Panc1 (cell line): Measurements from ENCODE around the gene CAPS. TPM values are rescaled to one million over a fixed set of nuclear protein-coding genes. Genes with fewer than 3 reads are reported as not detected.

ENCODE experiments used
- ATAC-seq: fragments of 200-7000 bp; cut with Tn5 transposase; 2 replicates; pipeline ENCODE4 v1.9.1; 2020; ENCODE audit warnings: mild to moderate bottlenecking, moderate library complexity
- BruUV-seq: library from RNA; stranded (reverse); fragments of 400-500 nt; replicated peaks from 2 replicates; lab custom pipeline; 2021; lab: Mats Ljungman, UMichigan
- CTCF ChIA-PET: fragments of 300-600 bp; sonication (Branson Sonifier 250); formaldehyde crosslinking; loops from one replicate; lab custom pipeline; 2022; ENCODE audit warnings: antibody characterized with exemption; lab: Charles Lee
- POLR2A ChIA-PET: fragments of 300-600 bp; sonication (Branson Sonifier 250); formaldehyde crosslinking; loops from one replicate; lab custom pipeline; 2022; ENCODE audit warnings: antibody characterized with exemption; lab: Charles Lee
- DNase-seq: peaks from one replicate; pipeline ENCODE4 v3.0.0-alpha.2; 2010; ENCODE audit warnings: low read depth, low spot score
- H3K27ac ChIP-seq: 2 replicates; pipeline ENCODE4 v1.5.1; 2011; ENCODE audit warnings: mild to moderate bottlenecking, low read length, inconsistent platforms
- H3K27me3 ChIP-seq: fragments of 200-500 bp; sonication (Bioruptor generic); 2 replicates; pipeline ENCODE4 v1.6.0; 2014; ENCODE audit warnings: low read length, inconsistent platforms; ENCODE audit not compliant: control insufficient read depth, insufficient read depth
- H3K36me3 ChIP-seq: fragments of 200-500 bp; sonication (Bioruptor generic); 2 replicates; pipeline ENCODE4 v1.5.1; 2014; ENCODE audit warnings: inconsistent platforms, mild to moderate bottlenecking, low read length, moderate library complexity; ENCODE audit not compliant: control insufficient read depth, insufficient read depth
- H3K4me1 ChIP-seq: 2 replicates; pipeline ENCODE4 v1.5.1; 2011; ENCODE audit warnings: inconsistent platforms, mild to moderate bottlenecking, low read length, moderate library complexity; ENCODE audit not compliant: control insufficient read depth, insufficient read depth
- H3K4me3 ChIP-seq, 2 experiments: 2 replicates each; pipeline ENCODE4 v1.5.1; 2011 to 2012; ENCODE audit warnings: low read depth in 2 of 2, low read length in 2 of 2, mild to moderate bottlenecking in 2 of 2, inconsistent platforms in 1 of 2, moderate library complexity in 1 of 2
- H3K9me3 ChIP-seq: fragments of 200-500 bp; sonication (Bioruptor generic); 2 replicates; pipeline ENCODE4 v1.5.1; 2014; ENCODE audit warnings: low read depth, mild to moderate bottlenecking, inconsistent platforms, low read length, moderate library complexity; ENCODE audit not compliant: control insufficient read depth, insufficient read depth
- POLR2AphosphoS5 ChIP-seq: IDR thresholded peaks from 2 replicates; pipeline ENCODE4 v1.6.1; 2012; ENCODE audit warnings: mild to moderate bottlenecking, low read depth, low read length, moderate library complexity
- SIN3A ChIP-seq: IDR thresholded peaks from 2 replicates; pipeline ENCODE4 v1.6.1; 2012; ENCODE audit warnings: low read depth, mild to moderate bottlenecking, low read length, moderate library complexity, borderline replicate concordance; ENCODE audit not compliant: insufficient read depth
- TCF7L2 ChIP-seq: IDR thresholded peaks from 2 replicates; pipeline ENCODE4 v1.6.1; 2011; ENCODE audit warnings: mild to moderate bottlenecking, low read depth, low read length, inconsistent platforms
- in situ Hi-C: cut with HindIII; loops from 2 replicates; pipeline ENCODE4 v1.10.0; 2016; ENCODE audit warnings: low sequenced_read_pairs, low pct_unique_long_range_greater_than_20kb
- intact Hi-C: fragments of 100-400 bp; cut with micrococcal nuclease; formaldehyde crosslinking; loops from one replicate; pipeline ENCODE4 v1.10.0; 2022; ENCODE audit not compliant: unreplicated experiment
- total RNA-seq: library from RNA; stranded (reverse); gene quantifications from one replicate; pipeline ENCODE4 v1.2.1, GENCODE V29; 2021; ENCODE audit not compliant: unreplicated experiment
- TF ChIP-seq, protein P1 (sequence below), 2 experiments: IDR thresholded peaks; 2 replicates each; pipeline ENCODE4 v1.6.1; 2011 to 2012; ENCODE audit warnings: low read depth in 2 of 2, control low read depth in 1 of 2, low read length in 1 of 2, mild to moderate bottlenecking in 1 of 2, moderate library complexity in 1 of 2; ENCODE audit not compliant: insufficient read depth in 1 of 2
- TF ChIP-seq, protein P2 (sequence below): fragments of 450-650 bp; IDR thresholded peaks from 2 replicates; pipeline ENCODE4 v1.5.1; 2017; ENCODE audit warnings: mild to moderate bottlenecking

Gene CAPS
- total RNA-seq, 1 experiment from 2014 or later = 9.2 TPM

DNA sequence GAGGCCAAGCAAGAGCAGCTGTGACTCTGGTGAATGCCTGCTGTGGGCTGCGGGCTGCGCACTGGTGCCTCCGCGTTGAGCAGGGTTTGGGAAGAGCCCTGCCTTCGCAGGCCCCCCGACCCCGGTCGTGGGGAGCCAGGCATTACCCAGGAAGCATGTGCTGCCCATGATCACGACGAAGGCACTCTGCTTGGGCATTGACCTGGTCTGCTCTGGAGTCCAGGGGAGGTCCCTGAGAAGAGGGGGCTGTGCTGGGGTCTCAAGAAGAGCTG lies 44.7 kb downstream of the CAPS start:
- POLR2A ChIA-PET = no interaction called here
- DNase-seq (no peak), ATAC-seq (no peak)
- no TSS peak for BruUV-seq
- Histone ChIP-seq H3K4me1 (peaks cover 27% of the 10 kb centered on the region), H3K4me3 (no peak overlapping the region), H3K36me3 (no peaks in the 10 kb centered on the region), H3K27ac (no peak overlapping the region), H3K9me3 (no peaks in the 10 kb centered on the region), H3K27me3 (no peaks in the 10 kb centered on the region)
- intact Hi-C loops (no loop called here), in situ Hi-C loops (no loop called here)
- CTCF ChIA-PET = no interaction called here
- TF ChIP-seq, protein P1, sequence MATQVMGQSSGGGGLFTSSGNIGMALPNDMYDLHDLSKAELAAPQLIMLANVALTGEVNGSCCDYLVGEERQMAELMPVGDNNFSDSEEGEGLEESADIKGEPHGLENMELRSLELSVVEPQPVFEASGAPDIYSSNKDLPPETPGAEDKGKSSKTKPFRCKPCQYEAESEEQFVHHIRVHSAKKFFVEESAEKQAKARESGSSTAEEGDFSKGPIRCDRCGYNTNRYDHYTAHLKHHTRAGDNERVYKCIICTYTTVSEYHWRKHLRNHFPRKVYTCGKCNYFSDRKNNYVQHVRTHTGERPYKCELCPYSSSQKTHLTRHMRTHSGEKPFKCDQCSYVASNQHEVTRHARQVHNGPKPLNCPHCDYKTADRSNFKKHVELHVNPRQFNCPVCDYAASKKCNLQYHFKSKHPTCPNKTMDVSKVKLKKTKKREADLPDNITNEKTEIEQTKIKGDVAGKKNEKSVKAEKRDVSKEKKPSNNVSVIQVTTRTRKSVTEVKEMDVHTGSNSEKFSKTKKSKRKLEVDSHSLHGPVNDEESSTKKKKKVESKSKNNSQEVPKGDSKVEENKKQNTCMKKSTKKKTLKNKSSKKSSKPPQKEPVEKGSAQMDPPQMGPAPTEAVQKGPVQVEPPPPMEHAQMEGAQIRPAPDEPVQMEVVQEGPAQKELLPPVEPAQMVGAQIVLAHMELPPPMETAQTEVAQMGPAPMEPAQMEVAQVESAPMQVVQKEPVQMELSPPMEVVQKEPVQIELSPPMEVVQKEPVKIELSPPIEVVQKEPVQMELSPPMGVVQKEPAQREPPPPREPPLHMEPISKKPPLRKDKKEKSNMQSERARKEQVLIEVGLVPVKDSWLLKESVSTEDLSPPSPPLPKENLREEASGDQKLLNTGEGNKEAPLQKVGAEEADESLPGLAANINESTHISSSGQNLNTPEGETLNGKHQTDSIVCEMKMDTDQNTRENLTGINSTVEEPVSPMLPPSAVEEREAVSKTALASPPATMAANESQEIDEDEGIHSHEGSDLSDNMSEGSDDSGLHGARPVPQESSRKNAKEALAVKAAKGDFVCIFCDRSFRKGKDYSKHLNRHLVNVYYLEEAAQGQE (IDR thresholded peaks at IDR 0.05; ENCODE audit: insufficient read depth in 1 of 2, low read depth in 2 of 2, low read length in 1 of 2) = no peak
- TF ChIP-seq, protein P2, sequence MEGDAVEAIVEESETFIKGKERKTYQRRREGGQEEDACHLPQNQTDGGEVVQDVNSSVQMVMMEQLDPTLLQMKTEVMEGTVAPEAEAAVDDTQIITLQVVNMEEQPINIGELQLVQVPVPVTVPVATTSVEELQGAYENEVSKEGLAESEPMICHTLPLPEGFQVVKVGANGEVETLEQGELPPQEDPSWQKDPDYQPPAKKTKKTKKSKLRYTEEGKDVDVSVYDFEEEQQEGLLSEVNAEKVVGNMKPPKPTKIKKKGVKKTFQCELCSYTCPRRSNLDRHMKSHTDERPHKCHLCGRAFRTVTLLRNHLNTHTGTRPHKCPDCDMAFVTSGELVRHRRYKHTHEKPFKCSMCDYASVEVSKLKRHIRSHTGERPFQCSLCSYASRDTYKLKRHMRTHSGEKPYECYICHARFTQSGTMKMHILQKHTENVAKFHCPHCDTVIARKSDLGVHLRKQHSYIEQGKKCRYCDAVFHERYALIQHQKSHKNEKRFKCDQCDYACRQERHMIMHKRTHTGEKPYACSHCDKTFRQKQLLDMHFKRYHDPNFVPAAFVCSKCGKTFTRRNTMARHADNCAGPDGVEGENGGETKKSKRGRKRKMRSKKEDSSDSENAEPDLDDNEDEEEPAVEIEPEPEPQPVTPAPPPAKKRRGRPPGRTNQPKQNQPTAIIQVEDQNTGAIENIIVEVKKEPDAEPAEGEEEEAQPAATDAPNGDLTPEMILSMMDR = no peak
- TF ChIP-seq SIN3A = no peak
- TF ChIP-seq POLR2AphosphoS5 = no peak
- TF ChIP-seq TCF7L2 = no peak

DNA sequence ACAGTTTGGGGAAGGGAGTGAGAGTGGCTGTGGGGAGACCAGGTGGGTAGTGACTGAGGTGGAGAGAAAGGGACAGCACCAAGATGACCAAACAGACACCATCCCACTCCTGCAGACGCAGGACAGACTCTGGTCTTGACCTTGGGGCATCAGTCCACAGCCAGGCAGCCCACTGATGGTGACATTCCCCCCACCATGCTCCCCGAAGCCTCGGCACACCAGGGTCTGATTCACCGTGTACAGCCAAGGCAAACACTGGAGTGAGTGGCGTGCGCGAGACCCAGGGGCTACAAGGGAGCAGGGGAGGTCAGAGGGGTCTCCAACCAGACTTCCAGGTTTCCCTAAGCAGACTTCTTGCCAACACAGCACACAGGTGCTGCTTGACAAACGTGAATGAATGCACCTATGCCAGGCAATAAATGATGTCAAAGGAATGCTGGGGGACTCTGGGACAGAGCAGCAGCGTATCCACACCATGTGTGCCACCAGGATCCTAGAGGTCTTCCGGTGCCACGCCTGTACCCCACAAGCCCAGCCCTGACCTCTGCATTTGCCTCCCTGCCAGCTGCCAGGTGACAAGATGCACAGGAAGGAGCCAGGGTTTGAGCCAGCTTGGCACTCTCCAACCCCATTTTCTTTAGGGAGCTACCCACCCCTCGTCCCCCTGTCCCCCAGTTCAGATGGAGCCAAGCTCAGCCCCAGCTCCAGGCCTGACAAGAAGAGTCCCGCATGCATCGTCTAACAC lies 45.4 kb downstream of the CAPS start:
- TF ChIP-seq SIN3A = no peak
- TF ChIP-seq, protein P1 (IDR thresholded peaks at IDR 0.05; ENCODE audit: insufficient read depth in 1 of 2, low read depth in 2 of 2, low read length in 1 of 2) = no peak
- TF ChIP-seq POLR2AphosphoS5 = no peak
- TF ChIP-seq, protein P2 = no peak
- no peak for TF ChIP-seq TCF7L2
- intact Hi-C loops = no loop called here

More for the DNA sequence above, 45.4 kb downstream of the CAPS start:
- POLR2A ChIA-PET = no interaction called here
- in situ Hi-C loops = no loop called here
- Histone ChIP-seq H3K36me3 (no peaks in the 10 kb centered on the region), H3K4me3 (no peak overlapping the region), H3K9me3 (no peaks in the 10 kb centered on the region), H3K27me3 (no peaks in the 10 kb centered on the region), H3K4me1 (peaks cover 22% of the 10 kb centered on the region), H3K27ac (no peak overlapping the region)
- BruUV-seq = no TSS peak
- DNase-seq = no peak
- no peak for ATAC-seq
- CTCF ChIA-PET = no interaction called here
